Activated CD8-positive, alpha-beta memory T cell treated with anti-CD3 and anti-CD28 coated beads for 1 hour (primary cell): Measurements from ENCODE around the gene GART.
"Not testable (repeated sequence)": the region's sequence is repeated elsewhere in the genome, so short reads cannot be mapped to it uniquely, and the experiment has no call there.

Experiments
- DNase-seq, 2 donors: peaks; one replicate each; pipeline ENCODE4 v3.0.0-alpha.2; 2020; ENCODE audit warnings: low read depth in 1 of 2; ENCODE audit errors: extremely low read depth in 1 of 2

Gene GART

GRCh38 chr21:33541756-33542639, at the start of gene GART:
Gene GART, minus strand, starts transcription at chr21:33542117. Its CDS starts 2,802 bp downstream, at chr21:33539315.
- DNase-seq = peak; percentile 44 to 72

- peak; percentile 41 to 86 for DNase-seq
These were observed 46.8 kb upstream of the GART start, which contains the start of gene DONSON for GRCh38 chr21:33588485-33589335. Gene DONSON, minus strand, starts transcription at chr21:33588684. Its CDS starts 43 bp downstream, at chr21:33588641.

- DNase-seq = peak in 1 of 2 donors; percentile 2
These were observed 46.0 kb upstream of the GART start for GRCh38 chr21:33587792-33588484.

- no peak for DNase-seq
These were observed 45.0 kb upstream of the GART start for GRCh38 chr21:33586927-33587326.

- no peak for DNase-seq
These were observed 42.5 kb upstream of the GART start for GRCh38 chr21:33584455-33584854.

- no peak for DNase-seq
These were observed 37.1 kb upstream of the GART start for GRCh38 chr21:33578959-33579542.

- DNase-seq = no peak
These were observed 36.3 kb upstream of the GART start for GRCh38 chr21:33578214-33578613.

GRCh38 chr21:33576741-33577141, 34.8 kb upstream of the GART start:
- DNase-seq = not testable (repeated sequence)

- DNase-seq = no peak
These were observed 30.4 kb upstream of the GART start for GRCh38 chr21:33572350-33572749.

- DNase-seq = no peak
These were observed 28.1 kb upstream of the GART start for GRCh38 chr21:33569991-33570390.

GRCh38 chr21:33568448-33568847, 26.5 kb upstream of the GART start:
- DNase-seq = no peak

- no peak for DNase-seq
These were observed 26.0 kb upstream of the GART start for GRCh38 chr21:33567914-33568313.

- no peak for DNase-seq
These were observed 24.6 kb upstream of the GART start for GRCh38 chr21:33566514-33566913.

GRCh38 chr21:33562389-33562788, 20.5 kb upstream of the GART start:
- no peak for DNase-seq

- DNase-seq = no peak
These were observed 19.5 kb upstream of the GART start for GRCh38 chr21:33561373-33561772.

GRCh38 chr21:33560965-33561364, 19.0 kb upstream of the GART start:
- no peak for DNase-seq

GRCh38 chr21:33559813-33560212, 17.9 kb upstream of the GART start:
- no peak for DNase-seq

- DNase-seq = no peak
These were observed 17.0 kb upstream of the GART start for GRCh38 chr21:33558777-33559421.

GRCh38 chr21:33557447-33557846, 15.5 kb upstream of the GART start:
- no peak for DNase-seq

- DNase-seq = no peak
These were observed 13.0 kb upstream of the GART start for GRCh38 chr21:33554982-33555344.
